Natural killer cell (primary cell): Measurements from ENCODE around the gene PPP2R5C. TPM values are rescaled to one million over a fixed set of nuclear protein-coding genes. Genes with fewer than 3 reads are reported as not detected.
A peak's percentile ranks its signal among the peaks of the same experiment; 100 is the strongest.
"Not testable (repeated sequence)": the region's sequence is repeated elsewhere in the genome, so short reads cannot be mapped to it uniquely, and the experiment has no call there.

Experiments used
- ATAC-seq, 3 donors: fragments of 150-1000 bp in 2 of 3; fragments of 200-7000 bp in 1 of 3; cut with Tn5 transposase; 1 replicate in 1 of 3; 2 replicates in 2 of 3; pipeline ENCODE4 v1.10.0; 2021; ENCODE audit warnings: mild to moderate bottlenecking in 2 of 3, moderate library complexity in 2 of 3
- DNase-seq, 2 donors: peaks; one replicate each; pipeline versions ENCODE4 v3.0.0 to v3.0.0-alpha.2; 2013 to 2021; ENCODE audit warnings: mixed read lengths in 1 of 2
- H3K27ac ChIP-seq: one replicate; pipeline ENCODE4 v1.5.1; 2013; ENCODE audit warnings: mild to moderate bottlenecking, low read length
- H3K27me3 ChIP-seq: one replicate; pipeline ENCODE4 v1.6.1; 2013; ENCODE audit warnings: low read length; ENCODE audit not compliant: control insufficient read depth, insufficient read depth
- H3K36me3 ChIP-seq: one replicate; pipeline ENCODE4 v1.6.1; 2013; ENCODE audit warnings: low read length; ENCODE audit not compliant: control insufficient read depth, insufficient read depth
- H3K4me1 ChIP-seq: one replicate; pipeline ENCODE4 v1.6.1; 2013; ENCODE audit warnings: low read length; ENCODE audit not compliant: control insufficient read depth, insufficient read depth
- H3K4me3 ChIP-seq: one replicate; pipeline ENCODE4 v1.5.1; 2013; ENCODE audit warnings: low read length
- H3K9me3 ChIP-seq: one replicate; pipeline ENCODE4 v1.6.1; 2013; ENCODE audit warnings: low read length; ENCODE audit not compliant: control insufficient read depth, insufficient read depth
- H3K27ac Mint-ChIP-seq, 2 donors: one replicate each; pipeline ENCODE4 v1.8.0; 2022; ENCODE audit warnings: mild to moderate bottlenecking in 2 of 2, mixed read lengths in 2 of 2, moderate library complexity in 1 of 2
- H3K27me3 Mint-ChIP-seq, 2 donors: one replicate each; pipeline ENCODE4 v1.8.0; 2022; ENCODE audit warnings: low read depth in 2 of 2, mixed read lengths in 2 of 2
- H3K36me3 Mint-ChIP-seq: one replicate; pipeline ENCODE4 v1.8.0; 2022; ENCODE audit warnings: mixed read lengths
- H3K4me1 Mint-ChIP-seq, 2 donors: one replicate each; pipeline ENCODE4 v1.8.0; 2022; ENCODE audit warnings: mixed read lengths in 2 of 2
- H3K4me3 Mint-ChIP-seq: one replicate; pipeline ENCODE4 v1.8.0; 2022; ENCODE audit warnings: mild to moderate bottlenecking, moderate library complexity, mixed read lengths
- H3K9me3 Mint-ChIP-seq, 2 donors: one replicate each; pipeline ENCODE4 v1.8.0; 2022; ENCODE audit warnings: mixed read lengths in 2 of 2
- WGBS: methylation state at CpG from one replicate; pipeline ENCODE4 v1.1.7; 2013; ENCODE audit warnings: missing lambda C conversion rate; ENCODE audit not compliant: insufficient coverage; 5-methylcytosine and 5-hydroxymethylcytosine counted together
- intact Hi-C: fragments of 100-400 bp; cut with micrococcal nuclease; formaldehyde crosslinking; loops from one replicate; pipeline ENCODE4 v1.14.2; 2022
- total RNA-seq, 4 donors: library from RNA; stranded (reverse); fragments of 120-200 nt in 1 of 4; gene quantifications; one replicate each; pipeline versions ENCODE4 v1.2.3 to v1.2.4, GENCODE V29; 2013 to 2022
- TF ChIP-seq, protein P1 (sequence below): fragments of 200-600 bp; IDR thresholded peaks from one replicate; pipeline ENCODE4 v1.8.0; 2022; ENCODE audit warnings: antibody characterized with exemption

The PPP2R5C gene
- total RNA-seq, 3 donors from 2014 or later (not counting 1 experiment from before 2014, with no cell fraction given): 716 to 779 (median 736) TPM

DNA sequence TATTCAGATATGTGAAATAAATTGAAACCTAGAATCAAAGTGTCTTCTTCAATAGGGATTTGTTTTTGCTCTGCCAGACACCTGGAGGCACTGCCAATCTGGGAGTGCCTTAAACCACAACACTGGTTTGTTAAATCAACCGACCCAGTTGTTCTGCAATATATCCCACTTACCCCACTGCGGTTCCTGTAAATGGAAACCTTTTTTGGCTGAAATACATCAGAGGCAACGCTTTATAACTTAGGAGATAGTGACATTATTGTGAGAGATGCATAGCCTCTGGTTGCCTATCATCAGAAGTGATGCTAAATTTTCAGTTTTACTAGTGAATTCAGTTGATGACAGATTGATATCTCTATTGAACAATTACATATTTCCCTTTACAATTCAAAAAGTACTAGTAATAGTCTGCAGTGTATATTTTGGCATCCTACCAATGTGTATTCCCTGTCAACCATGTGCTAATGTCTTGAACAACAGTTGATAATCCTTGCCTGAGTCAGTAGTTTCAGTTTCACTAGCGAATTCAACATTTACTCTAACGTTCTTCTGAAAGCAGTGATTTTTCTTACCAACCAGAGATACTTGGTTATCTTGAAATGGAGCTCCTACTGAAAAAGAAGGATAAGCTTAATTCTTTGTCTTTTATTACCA is 30.5 kb downstream of the PPP2R5C start:
- H3K27ac Mint-ChIP-seq: peak overlapping the region; percentile 85 to 91
- peak overlapping the region; percentile 55 for H3K27ac ChIP-seq
- WGBS: 46% methylated on average over 3 of the region's 5 CpGs
- no peaks in the 10 kb centered on the region for H3K27me3 ChIP-seq
- DNase-seq: peak in 1 of 2 donors; percentile 66
- peak overlapping the region; percentile 81 for H3K4me3 Mint-ChIP-seq
- H3K27me3 Mint-ChIP-seq: no peaks in the 10 kb centered on the region
- intact Hi-C loops: no loop called here
- no peaks in the 10 kb centered on the region for H3K4me1 ChIP-seq
- no peak overlapping the region for H3K4me3 ChIP-seq
- H3K9me3 Mint-ChIP-seq: no peaks in the 10 kb centered on the region
- ATAC-seq: peak; percentile 81 to 94 (median 84)
- H3K4me1 Mint-ChIP-seq: peaks cover 28 to 48% of the 10 kb centered on the region in 2 donors
- TF ChIP-seq, protein P1, sequence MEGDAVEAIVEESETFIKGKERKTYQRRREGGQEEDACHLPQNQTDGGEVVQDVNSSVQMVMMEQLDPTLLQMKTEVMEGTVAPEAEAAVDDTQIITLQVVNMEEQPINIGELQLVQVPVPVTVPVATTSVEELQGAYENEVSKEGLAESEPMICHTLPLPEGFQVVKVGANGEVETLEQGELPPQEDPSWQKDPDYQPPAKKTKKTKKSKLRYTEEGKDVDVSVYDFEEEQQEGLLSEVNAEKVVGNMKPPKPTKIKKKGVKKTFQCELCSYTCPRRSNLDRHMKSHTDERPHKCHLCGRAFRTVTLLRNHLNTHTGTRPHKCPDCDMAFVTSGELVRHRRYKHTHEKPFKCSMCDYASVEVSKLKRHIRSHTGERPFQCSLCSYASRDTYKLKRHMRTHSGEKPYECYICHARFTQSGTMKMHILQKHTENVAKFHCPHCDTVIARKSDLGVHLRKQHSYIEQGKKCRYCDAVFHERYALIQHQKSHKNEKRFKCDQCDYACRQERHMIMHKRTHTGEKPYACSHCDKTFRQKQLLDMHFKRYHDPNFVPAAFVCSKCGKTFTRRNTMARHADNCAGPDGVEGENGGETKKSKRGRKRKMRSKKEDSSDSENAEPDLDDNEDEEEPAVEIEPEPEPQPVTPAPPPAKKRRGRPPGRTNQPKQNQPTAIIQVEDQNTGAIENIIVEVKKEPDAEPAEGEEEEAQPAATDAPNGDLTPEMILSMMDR: no peak
- H3K36me3 ChIP-seq: peaks cover 8% of the 10 kb centered on the region
- H3K9me3 ChIP-seq: no peaks in the 10 kb centered on the region
- H3K36me3 Mint-ChIP-seq: peaks cover 9% of the 10 kb centered on the region

DNA sequence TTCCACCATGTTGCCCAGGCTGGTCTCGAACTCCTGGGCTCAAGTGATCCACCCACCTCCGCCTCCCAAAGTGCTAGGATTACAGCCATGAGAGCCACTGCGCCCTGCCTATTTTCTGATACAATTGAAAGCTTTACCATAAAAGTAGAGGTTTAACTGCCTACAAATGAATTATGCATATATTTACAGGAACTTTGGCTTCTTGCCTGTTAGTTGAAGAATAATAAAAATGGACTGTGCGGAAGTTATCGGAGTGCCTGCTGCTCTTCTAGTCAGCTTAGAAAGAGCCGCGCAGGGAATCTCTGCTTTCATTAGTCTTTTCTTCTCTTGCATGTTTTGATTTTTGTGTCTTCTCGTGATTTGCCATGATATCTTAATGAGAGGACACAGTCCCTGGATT is 34.5 kb downstream of the PPP2R5C start:
- TF ChIP-seq, protein P1: no peak
- Histone ChIP-seq H3K36me3 (peaks cover 16% of the 10 kb centered on the region), H3K4me3 (no peak overlapping the region), H3K9me3 (no peaks in the 10 kb centered on the region), H3K27ac (no peak overlapping the region), H3K27me3 (no peaks in the 10 kb centered on the region), H3K4me1 (no peaks in the 10 kb centered on the region)
- WGBS: 96% methylated on average over 7 of the region's 8 CpGs
- ATAC-seq (no peak), DNase-seq (no peak)
- H3K4me1 Mint-ChIP-seq: peaks cover 33 to 49% of the 10 kb centered on the region in 2 donors
- H3K36me3 Mint-ChIP-seq: peaks cover 10% of the 10 kb centered on the region
- intact Hi-C loops: no loop called here
- no peaks in the 10 kb centered on the region for H3K27me3 Mint-ChIP-seq
- H3K27ac Mint-ChIP-seq: peak overlapping the region; percentile 27 to 52
- no peak overlapping the region for H3K4me3 Mint-ChIP-seq
- no peaks in the 10 kb centered on the region for H3K9me3 Mint-ChIP-seq

DNA sequence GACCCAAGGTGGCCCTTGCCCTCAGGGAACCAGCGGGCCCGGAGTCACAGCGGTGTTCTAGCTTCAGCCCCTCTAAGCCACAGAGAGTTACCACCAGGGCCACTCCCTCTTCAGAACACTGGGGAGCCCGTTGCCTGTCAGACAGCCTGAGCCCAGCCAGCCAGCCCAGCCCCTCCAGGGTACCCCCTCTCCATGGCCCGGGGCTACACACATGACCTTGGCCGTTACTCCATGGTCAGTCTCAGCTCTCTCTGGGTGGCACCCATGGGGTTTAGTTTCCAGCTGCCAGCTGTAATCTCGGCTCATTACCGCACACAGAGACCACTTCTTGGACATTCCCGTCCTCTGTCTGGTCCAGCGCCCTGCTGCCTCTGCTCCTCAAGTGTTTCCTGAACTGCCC is 35.0 kb downstream of the PPP2R5C start:
- Histone ChIP-seq H3K36me3 (peaks cover 16% of the 10 kb centered on the region), H3K4me1 (no peaks in the 10 kb centered on the region), H3K4me3 (no peak overlapping the region), H3K27ac (no peak overlapping the region), H3K9me3 (no peaks in the 10 kb centered on the region), H3K27me3 (no peaks in the 10 kb centered on the region)
- DNase-seq (no peak), ATAC-seq (no peak)
- 92% methylated on average over 10 of the region's 10 CpGs for WGBS
- H3K9me3 Mint-ChIP-seq: no peaks in the 10 kb centered on the region
- no peaks in the 10 kb centered on the region for H3K27me3 Mint-ChIP-seq
- H3K4me1 Mint-ChIP-seq: peaks cover 33 to 49% of the 10 kb centered on the region in 2 donors
- intact Hi-C loops: no loop called here
- no peak overlapping the region for H3K4me3 Mint-ChIP-seq
- peak overlapping the region in 1 of 2 donors; percentile 52 for H3K27ac Mint-ChIP-seq
- H3K36me3 Mint-ChIP-seq: peaks cover 10% of the 10 kb centered on the region
- TF ChIP-seq, protein P1: no peak

DNA sequence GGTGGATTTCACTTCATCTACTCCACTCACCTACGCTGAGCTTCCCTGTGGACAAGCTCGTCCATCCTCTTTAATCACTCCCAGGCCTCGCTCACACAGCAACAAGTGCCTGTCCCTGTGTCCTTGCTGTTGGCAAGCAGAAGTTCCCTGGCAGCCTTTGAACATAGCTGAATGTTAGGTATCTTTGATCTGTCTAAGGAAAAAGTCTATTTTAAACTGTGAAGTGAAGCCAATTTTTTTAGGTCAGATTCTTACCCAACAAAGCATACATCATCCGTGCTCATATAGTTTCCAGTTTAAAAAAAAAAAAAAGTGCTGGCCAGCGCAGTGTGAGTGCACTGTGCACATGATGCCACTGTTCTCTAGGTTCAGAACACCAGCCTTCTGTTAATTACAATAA is 36.3 kb downstream of the PPP2R5C start:
- Histone ChIP-seq H3K36me3 (peaks cover 18% of the 10 kb centered on the region), H3K27me3 (no peaks in the 10 kb centered on the region), H3K9me3 (no peaks in the 10 kb centered on the region), H3K4me1 (no peaks in the 10 kb centered on the region), H3K4me3 (no peak overlapping the region), H3K27ac (no peak overlapping the region)
- Mint-ChIP-seq H3K4me3 (no peak overlapping the region), H3K9me3 (no peaks in the 10 kb centered on the region), H3K4me1 (peaks cover 21 to 37% of the 10 kb centered on the region in 2 donors), H3K27me3 (no peaks in the 10 kb centered on the region), H3K36me3 (peaks cover 10% of the 10 kb centered on the region), H3K27ac (no peak overlapping the region)
- intact Hi-C loops: no loop called here
- ATAC-seq (no peak), DNase-seq (no peak)
- TF ChIP-seq, protein P1: no peak
- WGBS: 93% methylated on average over 4 of the region's 5 CpGs

DNA sequence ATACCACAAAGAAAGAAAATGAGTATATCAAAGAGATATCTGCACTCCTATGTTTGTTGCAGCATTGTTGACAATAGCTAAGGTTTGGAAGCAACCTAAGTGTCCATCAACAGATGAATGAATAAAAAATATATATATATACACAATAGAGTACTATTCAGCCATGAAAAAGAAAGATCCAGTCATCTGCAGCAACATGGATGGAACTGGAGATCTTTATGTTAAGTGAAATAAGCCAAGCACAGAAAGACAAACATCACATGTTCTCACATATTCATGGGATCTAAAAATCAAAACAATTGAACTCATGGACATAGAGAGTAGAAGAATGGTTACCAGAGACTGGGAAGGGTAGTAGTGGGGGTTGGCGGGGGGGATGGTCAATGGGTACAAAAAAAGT is 42.9 kb downstream of the PPP2R5C start:
- H3K36me3 ChIP-seq, H3K9me3 Mint-ChIP-seq, intact Hi-C loops, H3K36me3 Mint-ChIP-seq, DNase-seq, H3K9me3 ChIP-seq, H3K4me3 ChIP-seq, H3K4me1 Mint-ChIP-seq, H3K27ac Mint-ChIP-seq, H3K27me3 Mint-ChIP-seq, ATAC-seq, H3K4me1 ChIP-seq, H3K4me3 Mint-ChIP-seq, H3K27me3 ChIP-seq, H3K27ac ChIP-seq: not testable (repeated sequence)
- WGBS: no CpG with 5 or more reads among the region's 1 CpG
